H9 (cell line): ENCODE measurements around the gene ZNF132. TPM values are rescaled to one million over a fixed set of nuclear protein-coding genes. Genes with fewer than 3 reads are reported as not detected.
A peak's percentile ranks its signal among the peaks of the same experiment; 100 is the strongest.

Experiments
- DNase-seq: peaks from one replicate; pipeline ENCODE4 v3.0.0-alpha.2; 2017
- H2AFZ ChIP-seq: one replicate; pipeline ENCODE4 v1.6.1; 2013; ENCODE audit warnings: mild to moderate bottlenecking, low read length, control low read depth, moderate library complexity
- H2AK5ac ChIP-seq: 2 replicates; pipeline ENCODE4 v1.6.1; 2013; ENCODE audit warnings: low read length, control low read depth, mixed read lengths; ENCODE audit not compliant: insufficient read length
- H2BK120ac ChIP-seq: one replicate; pipeline ENCODE4 v1.6.1; 2013; ENCODE audit warnings: low read depth, mild to moderate bottlenecking, low read length, control low read depth, inconsistent platforms; ENCODE audit not compliant: poor library complexity, severe bottlenecking
- H2BK12ac ChIP-seq: 2 replicates; pipeline ENCODE4 v1.6.1; 2013; ENCODE audit warnings: low read length, control low read depth, mixed read lengths, low read depth; ENCODE audit not compliant: insufficient read length
- H2BK15ac ChIP-seq: 2 replicates; pipeline ENCODE4 v1.6.1; 2013; ENCODE audit warnings: low read depth, low read length, control low read depth
- H2BK20ac ChIP-seq: one replicate; pipeline ENCODE4 v1.6.1; 2013; ENCODE audit warnings: low read depth, mild to moderate bottlenecking, low read length, control low read depth, inconsistent platforms; ENCODE audit not compliant: poor library complexity, severe bottlenecking
- H2BK5ac ChIP-seq: 2 replicates; pipeline ENCODE4 v1.6.1; 2013; ENCODE audit warnings: low read length, control low read depth, mixed read lengths; ENCODE audit not compliant: insufficient read length
- H3K14ac ChIP-seq: 2 replicates; pipeline ENCODE4 v1.6.1; 2013; ENCODE audit warnings: low read length, control low read depth; ENCODE audit not compliant: insufficient read depth
- H3K18ac ChIP-seq: 2 replicates; pipeline ENCODE4 v1.6.1; 2013; ENCODE audit warnings: low read depth, mild to moderate bottlenecking, mixed read lengths, low read length, control low read depth; ENCODE audit not compliant: insufficient read length
- H3K23ac ChIP-seq: 2 replicates; pipeline ENCODE4 v1.6.1; 2013; ENCODE audit warnings: low read length, control low read depth, mixed read lengths, low read depth; ENCODE audit not compliant: insufficient read length
- H3K23me2 ChIP-seq: 2 replicates; pipeline ENCODE4 v1.6.1; 2013; ENCODE audit warnings: low read depth, mild to moderate bottlenecking, mixed read lengths, low read length, control low read depth; ENCODE audit not compliant: insufficient read length, poor library complexity, severe bottlenecking
- H3K27ac ChIP-seq: 2 replicates; pipeline ENCODE4 v1.5.1; 2013; ENCODE audit warnings: low read length, control low read depth, mixed read lengths, low read depth; ENCODE audit not compliant: insufficient read length
- H3K27me3 ChIP-seq: 2 replicates; pipeline ENCODE4 v1.6.1; 2013; ENCODE audit warnings: low read length, control low read depth, inconsistent platforms; ENCODE audit not compliant: insufficient read depth
- H3K4ac ChIP-seq: 2 replicates; pipeline ENCODE4 v1.6.1; 2013; ENCODE audit warnings: low read depth, mild to moderate bottlenecking, control low read depth, inconsistent platforms, low read length, moderate library complexity
- H3K4me1 ChIP-seq: 2 replicates; pipeline ENCODE4 v1.6.1; 2013; ENCODE audit warnings: low read length, control low read depth, inconsistent platforms; ENCODE audit not compliant: insufficient read depth
- H3K4me2 ChIP-seq: 2 replicates; pipeline ENCODE4 v1.6.1; 2013; ENCODE audit warnings: low read length, control low read depth, mixed read lengths; ENCODE audit not compliant: insufficient read length, insufficient read depth
- H3K56ac ChIP-seq: 2 replicates; pipeline ENCODE4 v1.6.1; 2013; ENCODE audit warnings: low read depth, mild to moderate bottlenecking, mixed read lengths, low read length, control low read depth; ENCODE audit not compliant: insufficient read length
- H3K79me1 ChIP-seq: 2 replicates; pipeline ENCODE4 v1.6.1; 2013; ENCODE audit warnings: low read depth, mild to moderate bottlenecking, moderate library complexity, low read length, control low read depth, inconsistent platforms; ENCODE audit not compliant: insufficient read depth, poor library complexity, severe bottlenecking
- H3K79me2 ChIP-seq: 2 replicates; pipeline ENCODE4 v1.6.1; 2013; ENCODE audit warnings: low read length, control low read depth, inconsistent platforms; ENCODE audit not compliant: insufficient read depth
- H3K9ac ChIP-seq: 2 replicates; pipeline ENCODE4 v1.6.1; 2013; ENCODE audit warnings: low read length, control low read depth, mixed read lengths; ENCODE audit not compliant: insufficient read length; ENCODE audit errors: extremely low read depth
- H3K9me3 ChIP-seq: one replicate; pipeline ENCODE4 v1.6.1; 2013; ENCODE audit warnings: low read depth, low read length, inconsistent platforms; ENCODE audit not compliant: control insufficient read depth
- H3T11ph ChIP-seq: one replicate; pipeline ENCODE4 v1.6.1; 2013; ENCODE audit warnings: mild to moderate bottlenecking, low read length, control low read depth, inconsistent platforms
- H4K20me1 ChIP-seq: one replicate; pipeline ENCODE4 v1.6.1; 2013; ENCODE audit not compliant: control insufficient read depth, insufficient read length, insufficient read depth
- H4K5ac ChIP-seq: 2 replicates; pipeline ENCODE4 v1.6.1; 2013; ENCODE audit warnings: low read depth, mild to moderate bottlenecking, mixed read lengths, low read length, control low read depth; ENCODE audit not compliant: insufficient read length
- H4K8ac ChIP-seq: replicated peaks from 2 replicates; pipeline ENCODE4 v1.6.1; 2013; ENCODE audit warnings: low read length, control low read depth, mixed read lengths, low read depth; ENCODE audit not compliant: insufficient read length
- H4K91ac ChIP-seq: 2 replicates; pipeline ENCODE4 v1.6.1; 2013; ENCODE audit warnings: low read depth, mild to moderate bottlenecking, moderate library complexity, mixed read lengths, low read length, control low read depth; ENCODE audit not compliant: insufficient read length
- H3K27ac Mint-ChIP-seq, 3 experiments: 2 replicates in 2 of 3; 3 replicates in 1 of 3; pipeline ENCODE4 v1.8.0; 2020 to 2021; ENCODE audit warnings: mixed read lengths in 3 of 3, mild to moderate bottlenecking in 1 of 3, moderate library complexity in 1 of 3
- H3K27me3 Mint-ChIP-seq: 2 replicates; pipeline ENCODE4 v1.8.0; 2021; ENCODE audit warnings: low read depth, mild to moderate bottlenecking, moderate library complexity, mixed read lengths
- H3K36me3 Mint-ChIP-seq, 3 experiments: 2 replicates in 2 of 3; 3 replicates in 1 of 3; pipeline ENCODE4 v1.8.0; 2020 to 2021; ENCODE audit warnings: low read depth in 3 of 3, mixed read lengths in 3 of 3; ENCODE audit not compliant: insufficient read depth in 1 of 3
- H3K4me1 Mint-ChIP-seq, 2 experiments: 2 replicates each; pipeline ENCODE4 v1.8.0; 2020; ENCODE audit warnings: mixed read lengths in 2 of 2
- H3K4me3 Mint-ChIP-seq, 2 experiments: 2 replicates in 1 of 2; 3 replicates in 1 of 2; pipeline ENCODE4 v1.8.0; 2020 to 2021; ENCODE audit warnings: mild to moderate bottlenecking in 2 of 2, mixed read lengths in 2 of 2, moderate library complexity in 1 of 2
- H3K9me3 Mint-ChIP-seq, 2 experiments: 2 replicates in 1 of 2; 3 replicates in 1 of 2; pipeline ENCODE4 v1.8.0; 2020; ENCODE audit warnings: mild to moderate bottlenecking in 2 of 2, mixed read lengths in 2 of 2, moderate library complexity in 1 of 2
- CTCF ChIP-seq: fragments of 200-600 bp; sonication (generic); conservative IDR thresholded peaks from 3 replicates; pipeline ENCODE4 v1.8.0; 2021; ENCODE audit warnings: antibody characterized with exemption, mild to moderate bottlenecking
- WGBS: extraction: QIAGEN DNeasy Blood & Tissue Kit; methylation state at CpG from one replicate; pipeline ENCODE4 v1.1.7; 2013; ENCODE audit warnings: missing lambda C conversion rate, low lambda C conversion rate, mixed read lengths; ENCODE audit not compliant: insufficient read length; ENCODE audit errors: extremely low coverage; 5-methylcytosine and 5-hydroxymethylcytosine counted together
- total RNA-seq: library from RNA; stranded (reverse); gene quantifications from 2 replicates; pipeline ENCODE4 v1.2.1, GENCODE V29; 2021

Gene ZNF132
- total RNA-seq, 1 experiment from 2014 or later, result 0.24 TPM

- H4K8ac ChIP-seq, result no peak overlapping the region
- no peak overlapping the region for H3K18ac ChIP-seq
- H3K4ac ChIP-seq, result no peak overlapping the region
- H3K9me3 Mint-ChIP-seq, result peaks cover 2% of the 10 kb centered on the region in 2 experiments; a peak in 3 of 5 replicates
- no CpG with 5 or more reads among the region's 3 CpGs for WGBS
- H3K9me3 ChIP-seq, result no peaks in the 10 kb centered on the region
- no peak overlapping the region for H4K5ac ChIP-seq
- no peak overlapping the region for H3K14ac ChIP-seq
- peaks cover 2% of the 10 kb centered on the region for H4K20me1 ChIP-seq
- no peak overlapping the region for H3K23ac ChIP-seq
- TF ChIP-seq CTCF, result no peak
- H2BK20ac ChIP-seq, result no peak overlapping the region
- H3K36me3 Mint-ChIP-seq, result peaks cover 3 to 4% (median 3%) of the 10 kb centered on the region in 3 experiments; a peak in 5 of 7 replicates
- peak overlapping the region in 1 of 3 experiments; percentile 28; a peak in 1 of 7 replicates for H3K27ac Mint-ChIP-seq
- H3K4me2 ChIP-seq, result peak overlapping the region; percentile 73
- H3K4me1 Mint-ChIP-seq, result peaks cover 12 to 14% of the 10 kb centered on the region in 2 experiments
- H3T11ph ChIP-seq, result no peak overlapping the region
- no peaks in the 10 kb centered on the region for H3K79me1 ChIP-seq
- H3K4me3 Mint-ChIP-seq, result peak overlapping the region in 1 of 2 experiments; percentile 94; a peak in 4 of 5 replicates
- H3K56ac ChIP-seq, result no peak overlapping the region
- no peaks in the 10 kb centered on the region; the same call in 1 of the 2 replicates for H3K27me3 ChIP-seq
- no peak overlapping the region for H4K91ac ChIP-seq
- no peak overlapping the region for H3K9ac ChIP-seq
- no peak overlapping the region for H2BK5ac ChIP-seq
- no peak overlapping the region for H2BK15ac ChIP-seq
- no peak overlapping the region for H2AK5ac ChIP-seq
- no peak overlapping the region for H3K27ac ChIP-seq
- no peaks in the 10 kb centered on the region for H3K79me2 ChIP-seq
- H2BK12ac ChIP-seq, result no peak overlapping the region
- peak; percentile 12 for DNase-seq
- peaks cover 13% of the 10 kb centered on the region for H3K23me2 ChIP-seq
- H3K27me3 Mint-ChIP-seq, result peaks cover 14% of the 10 kb centered on the region
- no peak overlapping the region for H2BK120ac ChIP-seq
- H3K4me1 ChIP-seq, result no peaks in the 10 kb centered on the region; the same call in 1 of the 2 replicates
- H2AFZ ChIP-seq, result no peak overlapping the region
Measured at GRCh38 chr19:58399903-58400302, 40.0 kb downstream of the ZNF132 start.
